Fibroblast of lung (primary cell): ENCODE measurements around the gene CTDSP1. TPM values are rescaled to one million over a fixed set of nuclear protein-coding genes. Genes with fewer than 3 reads are reported as not detected.
A peak's percentile ranks its signal among the peaks of the same experiment; 100 is the strongest.

Source experiments
- DNase-seq, 2 donors: peaks; one replicate each; pipeline versions ENCODE4 v3.0.0 to v3.0.0-alpha.2; 2010; ENCODE audit warnings: low read depth in 2 of 2
- H2AFZ ChIP-seq: 2 replicates; pipeline ENCODE4 v1.5.1; 2012; ENCODE audit warnings: low read length, control low read depth, inconsistent platforms
- H3K27ac ChIP-seq: 2 replicates; pipeline ENCODE4 v1.5.1; 2011; ENCODE audit warnings: low read length, control low read depth; ENCODE audit not compliant: insufficient read depth
- H3K27me3 ChIP-seq: 2 replicates; pipeline ENCODE4 v1.5.1; 2011; ENCODE audit warnings: mild to moderate bottlenecking, low read length; ENCODE audit not compliant: control insufficient read depth, insufficient read depth
- H3K36me3 ChIP-seq: 2 replicates; pipeline ENCODE4 v1.5.1; 2011; ENCODE audit warnings: low read length; ENCODE audit not compliant: control insufficient read depth, insufficient read depth
- H3K4me1 ChIP-seq: 2 replicates; pipeline ENCODE4 v1.5.1; 2011; ENCODE audit warnings: low read length; ENCODE audit not compliant: control insufficient read depth, insufficient read depth; ENCODE audit errors: extremely low read depth
- H3K4me2 ChIP-seq: 2 replicates; pipeline ENCODE4 v1.5.1; 2011; ENCODE audit warnings: low read length, control low read depth; ENCODE audit not compliant: insufficient read depth; ENCODE audit errors: extremely low read depth
- H3K4me3 ChIP-seq, 4 experiments: fragments of 200-600 bp in 1 of 4; sonication (generic) in 1 of 4; replicated peaks in 1 of 4; 2 replicates each; pipeline ENCODE4 v1.5.1; 2011 to 2016; ENCODE audit warnings: low read length in 4 of 4, low read depth in 3 of 4, mild to moderate bottlenecking in 3 of 4, control low read depth in 2 of 4, inconsistent platforms in 1 of 4, mixed read lengths in 1 of 4; ENCODE audit not compliant: insufficient read depth in 1 of 4; ENCODE audit errors: control extremely low read depth in 1 of 4
- H3K79me2 ChIP-seq: 2 replicates; pipeline ENCODE4 v1.5.1; 2012; ENCODE audit warnings: mild to moderate bottlenecking, low read length, inconsistent platforms; ENCODE audit not compliant: control insufficient read depth, insufficient read depth
- H3K9ac ChIP-seq: 2 replicates; pipeline ENCODE4 v1.5.1; 2011; ENCODE audit warnings: mild to moderate bottlenecking, low read length, control low read depth; ENCODE audit not compliant: insufficient read depth
- H3K9me3 ChIP-seq: 2 replicates; pipeline ENCODE4 v1.5.1; 2012; ENCODE audit warnings: low read depth, low read length; ENCODE audit not compliant: control insufficient read depth, insufficient read depth
- H4K20me1 ChIP-seq: 2 replicates; pipeline ENCODE4 v1.5.1; 2011; ENCODE audit warnings: low read length; ENCODE audit not compliant: control insufficient read depth, insufficient read depth; ENCODE audit errors: extremely low read depth
- EZH2 ChIP-seq: IDR thresholded peaks from 2 replicates; pipeline ENCODE4 v1.5.1; 2012; ENCODE audit warnings: low read length, control low read depth, mild to moderate bottlenecking; ENCODE audit errors: missing control alignments
- polyA plus RNA-seq, 2 donors: library from polyadenylated mRNA; depleted of rRNA in 1 of 2; stranded (reverse) in 1 of 2; unstranded in 1 of 2; fragments of >200 nt; gene quantifications; 2 replicates each; pipeline ENCODE4 v1.2.1, GENCODE V29; 2011 to 2012; ENCODE audit warnings: missing spikeins in 1 of 2
- total RNA-seq: library from RNA; depleted of rRNA; stranded (reverse); fragments of >200 nt; gene quantifications from 2 replicates; pipeline ENCODE4 v1.2.1, GENCODE V29; 2014
- TF ChIP-seq, protein P1 (sequence below), 2 donors: IDR thresholded peaks in 1 of 2; conservative IDR thresholded peaks in 1 of 2; 1 replicate in 1 of 2; 2 replicates in 1 of 2; pipeline ENCODE4 v1.5.1; 2011 to 2012; ENCODE audit warnings: low read length in 2 of 2, control low read depth in 1 of 2, inconsistent platforms in 1 of 2, low read depth in 1 of 2, mild to moderate bottlenecking in 1 of 2

Gene CTDSP1
- total and polyA plus RNA-seq, 2 donors (not counting 1 experiment from before 2014, with no cell fraction given) = 45.4 to 69.6 TPM

DNA sequence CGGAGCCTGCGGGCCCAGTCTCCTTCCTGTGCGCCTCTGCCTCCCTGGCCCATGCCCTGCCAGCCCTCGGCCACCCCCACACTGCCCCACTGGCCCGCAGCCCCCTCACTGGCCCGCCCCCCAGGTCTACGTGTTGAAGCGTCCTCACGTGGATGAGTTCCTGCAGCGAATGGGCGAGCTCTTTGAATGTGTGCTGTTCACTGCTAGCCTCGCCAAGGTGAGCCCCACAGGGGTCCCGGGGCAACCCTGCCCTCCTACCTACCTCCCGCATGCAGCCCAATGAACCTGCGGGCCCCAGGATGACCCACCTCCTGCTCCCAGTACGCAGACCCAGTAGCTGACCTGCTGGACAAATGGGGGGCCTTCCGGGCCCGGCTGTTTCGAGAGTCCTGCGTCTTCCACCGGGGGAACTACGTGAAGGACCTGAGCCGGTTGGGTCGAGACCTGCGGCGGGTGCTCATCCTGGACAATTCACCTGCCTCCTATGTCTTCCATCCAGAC, 3.3 kb downstream of the CTDSP1 start:
- Histone ChIP-seq H3K27me3 (no peaks in the 10 kb centered on the region), H3K4me3 (no peak overlapping the region)
- no peak for TF ChIP-seq EZH2
- TF ChIP-seq, protein P1, sequence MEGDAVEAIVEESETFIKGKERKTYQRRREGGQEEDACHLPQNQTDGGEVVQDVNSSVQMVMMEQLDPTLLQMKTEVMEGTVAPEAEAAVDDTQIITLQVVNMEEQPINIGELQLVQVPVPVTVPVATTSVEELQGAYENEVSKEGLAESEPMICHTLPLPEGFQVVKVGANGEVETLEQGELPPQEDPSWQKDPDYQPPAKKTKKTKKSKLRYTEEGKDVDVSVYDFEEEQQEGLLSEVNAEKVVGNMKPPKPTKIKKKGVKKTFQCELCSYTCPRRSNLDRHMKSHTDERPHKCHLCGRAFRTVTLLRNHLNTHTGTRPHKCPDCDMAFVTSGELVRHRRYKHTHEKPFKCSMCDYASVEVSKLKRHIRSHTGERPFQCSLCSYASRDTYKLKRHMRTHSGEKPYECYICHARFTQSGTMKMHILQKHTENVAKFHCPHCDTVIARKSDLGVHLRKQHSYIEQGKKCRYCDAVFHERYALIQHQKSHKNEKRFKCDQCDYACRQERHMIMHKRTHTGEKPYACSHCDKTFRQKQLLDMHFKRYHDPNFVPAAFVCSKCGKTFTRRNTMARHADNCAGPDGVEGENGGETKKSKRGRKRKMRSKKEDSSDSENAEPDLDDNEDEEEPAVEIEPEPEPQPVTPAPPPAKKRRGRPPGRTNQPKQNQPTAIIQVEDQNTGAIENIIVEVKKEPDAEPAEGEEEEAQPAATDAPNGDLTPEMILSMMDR (conservative IDR thresholded peaks at IDR 0.05 in 1 of 2, IDR thresholded peaks at IDR 0.05 in 1 of 2; ENCODE audit: low read depth in 1 of 2, low read length in 2 of 2) = no peak

DNA sequence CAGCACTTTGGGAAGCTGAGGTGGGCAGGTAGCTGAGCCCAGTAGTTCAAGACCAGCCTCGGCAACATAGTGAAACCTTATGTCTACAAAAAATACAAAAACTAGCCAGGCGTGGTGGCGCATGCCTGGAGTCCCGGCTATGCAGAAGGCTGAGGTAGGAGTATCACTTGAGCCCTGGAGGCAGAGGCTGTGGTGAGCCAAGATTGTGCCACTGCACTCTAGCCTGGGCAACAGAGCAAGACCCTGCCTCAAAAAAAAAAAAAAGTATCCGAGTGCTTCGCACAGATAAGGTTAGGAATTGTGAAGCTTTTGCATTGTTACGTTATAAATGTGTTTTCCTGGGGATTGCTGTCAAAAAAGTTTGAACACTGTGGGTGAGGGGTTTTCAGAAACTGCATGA, 4.1 kb downstream of the CTDSP1 start:
- Histone ChIP-seq H3K9ac (no peak overlapping the region), H3K4me3 (no peak overlapping the region), H3K79me2 (peaks cover 29% of the 10 kb centered on the region), H3K9me3 (no peaks in the 10 kb centered on the region), H4K20me1 (no peaks in the 10 kb centered on the region), H3K36me3 (peaks cover 19% of the 10 kb centered on the region), H3K4me2 (no peak overlapping the region), H3K4me1 (peaks cover 26% of the 10 kb centered on the region), H3K27ac (no peak overlapping the region), H2AFZ (no peak overlapping the region), H3K27me3 (no peaks in the 10 kb centered on the region)
- TF ChIP-seq, protein P1 (conservative IDR thresholded peaks at IDR 0.05 in 1 of 2, IDR thresholded peaks at IDR 0.05 in 1 of 2; ENCODE audit: low read depth in 1 of 2, low read length in 2 of 2) = no peak
- TF ChIP-seq EZH2 = no peak
- no peak for DNase-seq

More for the DNA sequence above, 3.3 kb downstream of the CTDSP1 start:
- H3K4me2 ChIP-seq = no peak overlapping the region
- no peak overlapping the region for H3K9ac ChIP-seq
- H3K79me2 ChIP-seq = peaks cover 29% of the 10 kb centered on the region
- H4K20me1 ChIP-seq = no peaks in the 10 kb centered on the region
- no peak overlapping the region for H2AFZ ChIP-seq
- H3K27ac ChIP-seq = no peak overlapping the region
- peaks cover 19% of the 10 kb centered on the region for H3K36me3 ChIP-seq
- H3K9me3 ChIP-seq = no peaks in the 10 kb centered on the region
- DNase-seq = no peak
- peaks cover 27% of the 10 kb centered on the region for H3K4me1 ChIP-seq

DNA sequence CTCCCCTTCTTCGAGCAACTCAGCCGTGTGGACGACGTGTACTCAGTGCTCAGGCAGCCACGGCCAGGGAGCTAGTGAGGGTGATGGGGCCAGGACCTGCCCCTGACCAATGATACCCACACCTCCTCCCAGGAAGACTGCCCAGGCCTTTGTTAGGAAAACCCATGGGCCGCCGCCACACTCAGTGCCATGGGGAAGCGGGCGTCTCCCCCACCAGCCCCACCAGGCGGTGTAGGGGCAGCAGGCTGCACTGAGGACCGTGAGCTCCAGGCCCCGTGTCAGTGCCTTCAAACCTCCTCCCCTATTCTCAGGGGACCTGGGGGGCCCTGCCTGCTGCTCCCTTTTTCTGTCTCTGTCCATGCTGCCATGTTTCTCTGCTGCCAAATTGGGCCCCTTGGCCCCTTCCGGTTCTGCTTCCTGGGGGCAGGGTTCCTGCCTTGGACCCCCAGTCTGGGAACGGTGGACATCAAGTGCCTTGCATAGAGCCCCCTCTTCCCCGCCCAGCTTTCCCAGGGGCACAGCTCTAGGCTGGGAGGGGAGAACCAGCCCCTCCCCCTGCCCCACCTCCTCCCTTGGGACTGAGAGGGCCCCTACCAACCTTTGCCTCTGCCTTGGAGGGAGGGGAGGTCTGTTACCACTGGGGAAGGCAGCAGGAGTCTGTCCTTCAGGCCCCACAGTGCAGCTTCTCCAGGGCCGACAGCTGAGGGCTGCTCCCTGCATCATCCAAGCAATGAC, 4.8 kb downstream of the CTDSP1 start:
- no peaks in the 10 kb centered on the region for H3K9me3 ChIP-seq
- no peak overlapping the region for H2AFZ ChIP-seq
- DNase-seq = no peak
- H3K36me3 ChIP-seq = peaks cover 19% of the 10 kb centered on the region
- peaks cover 29% of the 10 kb centered on the region for H3K79me2 ChIP-seq
- no peak overlapping the region for H3K4me2 ChIP-seq
- no peaks in the 10 kb centered on the region for H4K20me1 ChIP-seq
- no peak overlapping the region for H3K4me3 ChIP-seq
- TF ChIP-seq, protein P1 (conservative IDR thresholded peaks at IDR 0.05 in 1 of 2, IDR thresholded peaks at IDR 0.05 in 1 of 2; ENCODE audit: low read depth in 1 of 2, low read length in 2 of 2) = no peak
- TF ChIP-seq EZH2 = no peak
- H3K9ac ChIP-seq = no peak overlapping the region
- no peaks in the 10 kb centered on the region for H3K27me3 ChIP-seq
- H3K4me1 ChIP-seq = peaks cover 24% of the 10 kb centered on the region
- H3K27ac ChIP-seq = peak overlapping the region; percentile 34
